B cell (primary cell): ENCODE measurements around the gene ZNF831.

Experiments used
- EZH2 ChIP-seq: IDR thresholded peaks from 2 replicates; pipeline ENCODE4 v1.6.1; 2012; ENCODE audit warnings: borderline replicate concordance, low read depth, mild to moderate bottlenecking, moderate library complexity, low read length; ENCODE audit not compliant: insufficient read depth, poor library complexity, severe bottlenecking
- TF ChIP-seq, protein P1 (sequence below): fragments of 200-600 bp; IDR thresholded peaks from one replicate; pipeline ENCODE4 v1.8.0; 2022; ENCODE audit warnings: antibody characterized with exemption, mild to moderate bottlenecking

DNA sequence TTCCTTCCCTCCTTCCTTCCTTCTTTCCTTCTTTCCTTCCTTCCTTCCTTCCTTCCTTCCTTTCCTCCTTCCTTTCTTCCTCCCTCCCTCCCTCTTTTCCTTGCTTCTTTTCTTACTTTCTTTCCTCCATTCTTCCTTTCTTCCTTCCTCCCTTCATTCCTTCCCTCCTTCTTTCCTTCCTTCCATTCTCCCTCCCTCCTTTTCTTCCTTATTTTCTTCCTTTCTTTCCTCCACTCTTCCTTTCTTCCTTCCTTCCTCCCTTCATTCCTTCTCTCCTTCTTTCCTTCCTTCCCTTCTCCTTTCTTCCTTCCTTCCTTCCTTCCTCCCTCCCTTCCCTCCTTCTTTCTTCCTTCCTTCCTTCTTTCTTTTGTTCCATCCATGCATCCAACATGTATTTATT, 101.7 kb downstream of the ZNF831 start:
- TF ChIP-seq, protein P1, sequence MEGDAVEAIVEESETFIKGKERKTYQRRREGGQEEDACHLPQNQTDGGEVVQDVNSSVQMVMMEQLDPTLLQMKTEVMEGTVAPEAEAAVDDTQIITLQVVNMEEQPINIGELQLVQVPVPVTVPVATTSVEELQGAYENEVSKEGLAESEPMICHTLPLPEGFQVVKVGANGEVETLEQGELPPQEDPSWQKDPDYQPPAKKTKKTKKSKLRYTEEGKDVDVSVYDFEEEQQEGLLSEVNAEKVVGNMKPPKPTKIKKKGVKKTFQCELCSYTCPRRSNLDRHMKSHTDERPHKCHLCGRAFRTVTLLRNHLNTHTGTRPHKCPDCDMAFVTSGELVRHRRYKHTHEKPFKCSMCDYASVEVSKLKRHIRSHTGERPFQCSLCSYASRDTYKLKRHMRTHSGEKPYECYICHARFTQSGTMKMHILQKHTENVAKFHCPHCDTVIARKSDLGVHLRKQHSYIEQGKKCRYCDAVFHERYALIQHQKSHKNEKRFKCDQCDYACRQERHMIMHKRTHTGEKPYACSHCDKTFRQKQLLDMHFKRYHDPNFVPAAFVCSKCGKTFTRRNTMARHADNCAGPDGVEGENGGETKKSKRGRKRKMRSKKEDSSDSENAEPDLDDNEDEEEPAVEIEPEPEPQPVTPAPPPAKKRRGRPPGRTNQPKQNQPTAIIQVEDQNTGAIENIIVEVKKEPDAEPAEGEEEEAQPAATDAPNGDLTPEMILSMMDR: no peak
- TF ChIP-seq EZH2: no peak
